Neural progenitor cell (in vitro differentiated cells): ENCODE data around the gene NDUFAF2.

Experiments
- EZH2 ChIP-seq: fragments of 200-600 bp; sonication (generic); IDR thresholded peaks from 2 replicates; pipeline ENCODE4 v1.6.1; 2017; ENCODE audit warnings: antibody characterized with exemption, mild to moderate bottlenecking, moderate library complexity
- EZH2phosphoT487 ChIP-seq: fragments of 200-600 bp; sonication (generic); IDR thresholded peaks from 2 replicates; pipeline ENCODE4 v1.6.1; 2017; ENCODE audit warnings: antibody characterized with exemption
- TF ChIP-seq, protein P1 (sequence below): fragments of 200-600 bp; sonication (generic); IDR thresholded peaks from 2 replicates; pipeline ENCODE4 v1.5.1; 2017; ENCODE audit warnings: antibody characterized with exemption, mild to moderate bottlenecking

DNA sequence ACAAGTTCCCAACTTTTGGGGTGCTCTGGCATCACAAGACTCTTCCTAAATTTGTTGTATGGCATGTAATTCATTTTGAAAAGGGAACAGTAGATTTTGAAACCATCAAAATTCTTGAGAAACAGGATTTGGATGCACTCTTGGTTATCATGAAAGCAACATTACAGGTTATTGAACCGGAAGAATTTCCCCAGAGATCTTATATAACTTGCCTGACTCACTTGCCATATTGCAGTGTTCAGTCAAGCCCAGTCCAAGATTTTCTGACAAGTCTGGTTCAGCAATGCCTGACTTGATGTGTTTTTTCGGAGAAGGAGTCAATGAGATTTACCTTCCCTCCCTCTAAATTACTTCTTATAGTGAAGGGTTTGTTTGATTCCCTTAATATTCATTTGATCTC, 185.3 kb downstream of the NDUFAF2 start:
- no peak for TF ChIP-seq EZH2
- TF ChIP-seq, protein P1, sequence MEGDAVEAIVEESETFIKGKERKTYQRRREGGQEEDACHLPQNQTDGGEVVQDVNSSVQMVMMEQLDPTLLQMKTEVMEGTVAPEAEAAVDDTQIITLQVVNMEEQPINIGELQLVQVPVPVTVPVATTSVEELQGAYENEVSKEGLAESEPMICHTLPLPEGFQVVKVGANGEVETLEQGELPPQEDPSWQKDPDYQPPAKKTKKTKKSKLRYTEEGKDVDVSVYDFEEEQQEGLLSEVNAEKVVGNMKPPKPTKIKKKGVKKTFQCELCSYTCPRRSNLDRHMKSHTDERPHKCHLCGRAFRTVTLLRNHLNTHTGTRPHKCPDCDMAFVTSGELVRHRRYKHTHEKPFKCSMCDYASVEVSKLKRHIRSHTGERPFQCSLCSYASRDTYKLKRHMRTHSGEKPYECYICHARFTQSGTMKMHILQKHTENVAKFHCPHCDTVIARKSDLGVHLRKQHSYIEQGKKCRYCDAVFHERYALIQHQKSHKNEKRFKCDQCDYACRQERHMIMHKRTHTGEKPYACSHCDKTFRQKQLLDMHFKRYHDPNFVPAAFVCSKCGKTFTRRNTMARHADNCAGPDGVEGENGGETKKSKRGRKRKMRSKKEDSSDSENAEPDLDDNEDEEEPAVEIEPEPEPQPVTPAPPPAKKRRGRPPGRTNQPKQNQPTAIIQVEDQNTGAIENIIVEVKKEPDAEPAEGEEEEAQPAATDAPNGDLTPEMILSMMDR: no peak
- no peak for TF ChIP-seq EZH2phosphoT487
